Gastroesophageal sphincter (tissue), 4 donors: ENCODE results near the gene B3GLCT. TPM values are rescaled to one million over a fixed set of nuclear protein-coding genes. Genes with fewer than 3 reads are reported as not detected.

Source experiments
- ATAC-seq: fragments of 150-250 bp; one replicate; pipeline ENCODE4 v1.9.1; 2016; ENCODE audit warnings: mild to moderate bottlenecking, moderate library complexity
- H3K27ac ChIP-seq, 4 donors: fragments of 200-600 bp; sonication (generic) in 3 of 4; 1 replicate in 3 of 4; 2 replicates in 1 of 4; pipeline ENCODE4 v1.5.1; 2016 to 2019
- H3K27me3 ChIP-seq: fragments of 200-600 bp; sonication (generic); one replicate; pipeline ENCODE4 v1.5.1; 2019
- H3K36me3 ChIP-seq, 2 donors: fragments of 200-600 bp; sonication (generic); one replicate each; pipeline ENCODE4 v1.5.1; 2019; ENCODE audit warnings: control low read depth in 1 of 2
- H3K4me1 ChIP-seq, 3 donors: fragments of 200-600 bp; sonication (generic); 1 replicate in 2 of 3; 2 replicates in 1 of 3; pipeline ENCODE4 v1.5.1; 2016 to 2019; ENCODE audit warnings: control low read depth in 2 of 3
- H3K4me3 ChIP-seq, 2 donors: fragments of 200-600 bp; sonication (generic); one replicate each; pipeline ENCODE4 v1.5.1; 2019; ENCODE audit warnings: mild to moderate bottlenecking in 1 of 2, moderate library complexity in 1 of 2
- H3K9me3 ChIP-seq, 3 donors: fragments of 200-600 bp; sonication (generic); one replicate each; pipeline ENCODE4 v1.5.1; 2017 to 2019; ENCODE audit warnings: control low read depth in 2 of 3
- EP300 ChIP-seq: sonication (generic); formaldehyde crosslinking; IDR thresholded peaks from one replicate; pipeline ENCODE4 v1.6.1; 2017; ENCODE audit warnings: antibody characterized with exemption, mild to moderate bottlenecking
- POLR2A ChIP-seq, 2 donors: fragments of 450-650 bp; IDR thresholded peaks; one replicate each; pipeline ENCODE4 v1.6.1; 2017; ENCODE audit warnings: antibody characterized with exemption in 2 of 2, mild to moderate bottlenecking in 2 of 2, moderate library complexity in 1 of 2
- POLR2AphosphoS5 ChIP-seq: sonication (generic); formaldehyde crosslinking; IDR thresholded peaks from one replicate; pipeline ENCODE4 v1.6.1; 2017; ENCODE audit warnings: antibody characterized with exemption
- WGBS, 2 donors: methylation state at CpG; one replicate each; pipeline ENCODE4 v1.1.5; 2018; ENCODE audit warnings: low coverage in 1 of 2; 5-methylcytosine and 5-hydroxymethylcytosine counted together
- total RNA-seq, 4 donors: library from RNA; depleted of rRNA; stranded (reverse); fragments of >200 nt; gene quantifications; one replicate each; pipeline ENCODE4 v1.1.0, GENCODE V29; 2016
- TF ChIP-seq, protein P1 (sequence below), 4 experiments: fragments of 200-600 bp in 2 of 4; fragments of 450-650 bp in 2 of 4; sonication (generic) in 1 of 4; IDR thresholded peaks; one replicate each; pipeline ENCODE4 v1.5.1; 2017 to 2019; ENCODE audit warnings: antibody characterized with exemption in 4 of 4, mild to moderate bottlenecking in 2 of 4, moderate library complexity in 2 of 4

The B3GLCT gene
- total RNA-seq, 4 donors from 2014 or later: 6.2 to 15.2 (median 7.8) TPM

DNA sequence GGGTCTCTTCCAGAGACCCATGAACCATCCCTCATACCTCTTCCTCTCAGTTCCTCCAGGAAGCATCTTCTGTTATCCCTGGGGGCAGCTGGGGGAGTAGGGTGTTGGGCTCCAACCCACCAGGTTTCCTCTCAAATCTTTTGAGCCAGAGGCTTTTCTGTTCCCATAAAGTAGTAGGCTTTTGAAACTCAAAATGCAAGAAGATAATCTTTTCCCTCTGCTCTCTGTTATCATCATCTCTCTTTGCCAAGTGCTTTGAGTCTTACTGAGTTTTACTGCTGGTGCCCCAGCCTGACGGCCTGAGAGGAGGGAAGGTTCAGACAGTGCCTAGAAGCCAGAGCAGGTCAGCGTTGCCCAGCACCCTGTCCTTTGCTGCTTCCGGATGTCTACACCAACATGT lies 157.2 kb downstream of the B3GLCT start:
- Histone ChIP-seq H3K9me3 (peaks cover 0 to 11% (median 0%) of the 10 kb centered on the region in 3 donors), H3K36me3 (no peaks in the 10 kb centered on the region), H3K4me3 (no peak overlapping the region), H3K4me1 (no peaks in the 10 kb centered on the region), H3K27ac (no peak overlapping the region), H3K27me3 (peaks cover 26% of the 10 kb centered on the region)
- ATAC-seq: no peak
- WGBS, 2 donors: 70 to 85% methylated on average over 2 of the region's 3 CpGs
- TF ChIP-seq EP300: no peak
- TF ChIP-seq POLR2AphosphoS5: no peak
- no peak for TF ChIP-seq POLR2A (IDR thresholded peaks at IDR 0.05)
- TF ChIP-seq, protein P1, sequence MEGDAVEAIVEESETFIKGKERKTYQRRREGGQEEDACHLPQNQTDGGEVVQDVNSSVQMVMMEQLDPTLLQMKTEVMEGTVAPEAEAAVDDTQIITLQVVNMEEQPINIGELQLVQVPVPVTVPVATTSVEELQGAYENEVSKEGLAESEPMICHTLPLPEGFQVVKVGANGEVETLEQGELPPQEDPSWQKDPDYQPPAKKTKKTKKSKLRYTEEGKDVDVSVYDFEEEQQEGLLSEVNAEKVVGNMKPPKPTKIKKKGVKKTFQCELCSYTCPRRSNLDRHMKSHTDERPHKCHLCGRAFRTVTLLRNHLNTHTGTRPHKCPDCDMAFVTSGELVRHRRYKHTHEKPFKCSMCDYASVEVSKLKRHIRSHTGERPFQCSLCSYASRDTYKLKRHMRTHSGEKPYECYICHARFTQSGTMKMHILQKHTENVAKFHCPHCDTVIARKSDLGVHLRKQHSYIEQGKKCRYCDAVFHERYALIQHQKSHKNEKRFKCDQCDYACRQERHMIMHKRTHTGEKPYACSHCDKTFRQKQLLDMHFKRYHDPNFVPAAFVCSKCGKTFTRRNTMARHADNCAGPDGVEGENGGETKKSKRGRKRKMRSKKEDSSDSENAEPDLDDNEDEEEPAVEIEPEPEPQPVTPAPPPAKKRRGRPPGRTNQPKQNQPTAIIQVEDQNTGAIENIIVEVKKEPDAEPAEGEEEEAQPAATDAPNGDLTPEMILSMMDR (IDR thresholded peaks at IDR 0.05): no peak

DNA sequence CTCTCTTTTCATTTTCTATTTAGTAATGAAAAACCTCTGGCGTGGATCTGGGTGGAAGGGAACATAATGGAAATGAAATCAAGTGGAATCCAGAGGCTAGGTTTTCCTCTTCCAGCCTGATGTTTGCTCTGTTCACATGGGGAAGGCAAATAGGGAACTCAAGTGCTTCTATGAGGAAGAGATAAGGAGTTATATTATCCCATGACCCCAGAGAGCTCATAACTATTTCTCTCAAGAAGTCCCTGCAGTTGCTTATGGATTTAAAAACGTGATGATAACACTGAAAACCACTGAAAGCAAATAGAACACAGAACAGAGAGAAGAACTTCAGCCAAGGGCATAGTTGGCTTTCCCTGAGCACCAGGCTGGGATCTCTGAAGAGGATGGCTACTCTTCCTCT lies 157.8 kb downstream of the B3GLCT start:
- H3K4me3 ChIP-seq: no peak overlapping the region
- H3K27ac ChIP-seq: no peak overlapping the region
- H3K9me3 ChIP-seq: peaks cover 0 to 11% (median 0%) of the 10 kb centered on the region in 3 donors
- TF ChIP-seq EP300: no peak
- TF ChIP-seq, protein P1 (IDR thresholded peaks at IDR 0.05): no peak
- TF ChIP-seq POLR2AphosphoS5: no peak
- TF ChIP-seq POLR2A (IDR thresholded peaks at IDR 0.05): no peak
- no peaks in the 10 kb centered on the region for H3K4me1 ChIP-seq
- peaks cover 21% of the 10 kb centered on the region for H3K27me3 ChIP-seq
- H3K36me3 ChIP-seq: no peaks in the 10 kb centered on the region
- no peak for ATAC-seq
- 11 to 46% methylated on average over 1 to 2 of the region's 2 CpGs for WGBS, 2 donors

DNA sequence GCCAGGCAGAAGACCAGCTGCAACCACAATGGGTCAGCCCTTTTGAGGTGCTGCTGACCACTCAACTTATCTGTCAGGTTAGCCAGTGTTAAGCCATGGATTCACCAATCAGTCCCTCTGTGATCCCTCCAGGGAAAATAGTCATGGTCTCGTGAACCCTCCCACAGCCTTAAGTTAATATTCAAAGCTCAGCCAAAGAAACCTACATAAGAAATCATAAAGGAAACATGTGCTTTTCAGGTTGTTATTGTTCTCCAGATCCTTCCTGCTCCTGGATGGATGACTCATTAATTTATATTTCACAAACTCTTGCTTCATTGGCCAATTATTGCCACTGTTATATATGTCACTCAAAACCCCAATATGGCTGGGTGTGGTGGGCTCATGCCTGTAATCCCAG lies 161.9 kb downstream of the B3GLCT start:
- H3K27ac ChIP-seq: no peak overlapping the region
- 71 to 73% methylated on average over 1 of the region's 1 CpG for WGBS, 2 donors
- TF ChIP-seq, protein P1 (IDR thresholded peaks at IDR 0.05): no peak
- TF ChIP-seq POLR2AphosphoS5: no peak
- TF ChIP-seq POLR2A (IDR thresholded peaks at IDR 0.05): no peak
- TF ChIP-seq EP300: no peak
- no peak overlapping the region for H3K4me3 ChIP-seq
- no peaks in the 10 kb centered on the region for H3K4me1 ChIP-seq
- ATAC-seq: no peak
- no peaks in the 10 kb centered on the region for H3K36me3 ChIP-seq
- no peaks in the 10 kb centered on the region for H3K27me3 ChIP-seq
- H3K9me3 ChIP-seq: peaks cover 0 to 25% (median 0%) of the 10 kb centered on the region in 3 donors

DNA sequence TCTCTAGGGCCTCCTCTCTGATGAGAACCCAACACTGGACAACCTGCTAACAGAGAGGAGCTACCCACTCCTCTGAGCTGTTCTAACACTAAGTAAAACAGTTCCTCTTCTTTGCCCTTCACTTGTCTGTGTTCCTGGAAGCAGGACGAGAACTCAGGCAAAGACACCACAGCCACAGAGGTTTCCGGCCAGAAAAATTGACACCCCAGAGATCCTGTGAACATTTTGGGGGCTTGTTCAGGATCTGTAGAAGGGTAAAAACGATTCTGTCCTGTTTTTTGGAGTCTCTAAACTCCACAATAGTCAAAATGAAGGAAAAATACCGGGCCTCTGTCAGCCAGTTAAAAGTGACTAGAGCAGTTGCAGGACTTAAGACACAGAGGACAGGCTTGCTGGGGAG lies 165.9 kb downstream of the B3GLCT start:
- no peak for TF ChIP-seq POLR2AphosphoS5
- 36 to 77% methylated on average over 2 to 4 of the region's 4 CpGs for WGBS, 2 donors
- no peak for ATAC-seq
- Histone ChIP-seq H3K4me3 (no peak overlapping the region), H3K9me3 (peaks cover 0 to 38% (median 0%) of the 10 kb centered on the region in 3 donors), H3K36me3 (no peaks in the 10 kb centered on the region), H3K4me1 (no peaks in the 10 kb centered on the region), H3K27ac (no peak overlapping the region), H3K27me3 (no peaks in the 10 kb centered on the region)

DNA sequence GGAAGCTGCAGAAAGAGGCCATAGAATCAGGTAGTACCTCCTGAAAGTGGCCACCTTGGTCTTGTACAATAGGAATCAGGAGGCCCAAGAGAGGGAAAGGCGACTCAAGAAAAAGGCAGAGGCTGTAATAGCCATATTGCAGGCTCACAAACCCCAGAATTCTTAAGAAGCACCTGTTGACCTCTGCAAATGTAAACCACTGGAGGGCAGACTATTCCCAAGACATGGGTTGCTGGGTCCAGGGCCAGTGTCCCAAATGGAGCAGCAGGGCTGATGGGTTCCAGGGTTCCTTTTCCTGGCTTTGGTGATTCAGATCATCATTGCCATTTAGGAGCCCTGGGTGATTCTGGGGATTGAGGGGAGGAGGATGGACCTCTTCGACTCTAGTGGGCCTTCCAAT lies 167.6 kb downstream of the B3GLCT start:
- Histone ChIP-seq H3K36me3 (no peaks in the 10 kb centered on the region), H3K4me3 (no peak overlapping the region), H3K9me3 (peaks cover 0 to 38% (median 0%) of the 10 kb centered on the region in 3 donors), H3K4me1 (no peaks in the 10 kb centered on the region), H3K27me3 (no peaks in the 10 kb centered on the region), H3K27ac (no peak overlapping the region)
- no peak for TF ChIP-seq POLR2A (IDR thresholded peaks at IDR 0.05)
- TF ChIP-seq, protein P1 (IDR thresholded peaks at IDR 0.05): no peak
- TF ChIP-seq EP300: no peak
- TF ChIP-seq POLR2AphosphoS5: no peak
- 47% methylated on average over 2 of the region's 2 CpGs; no CpG with 5 or more reads in 1 of the 2 donors for WGBS, 2 donors
- no peak for ATAC-seq
